CD4-positive, alpha-beta memory T cell (primary cell): ENCODE results near the gene MEIS2. TPM values are rescaled to one million over a fixed set of nuclear protein-coding genes. Genes with fewer than 3 reads are reported as not detected.

Experiments
- CTCF ChIA-PET: fragments of 350-600 bp; sonication (Branson Sonifier 250); formaldehyde crosslinking; loops from one replicate; lab custom pipeline; 2021; ENCODE audit warnings: inconsistent platforms; ENCODE audit not compliant: partially characterized antibody; lab: Charles Lee
- POLR2A ChIA-PET: fragments of 350-600 bp; sonication (Branson Sonifier 250); formaldehyde crosslinking; loops from one replicate; lab custom pipeline; 2021; ENCODE audit not compliant: partially characterized antibody; lab: Charles Lee
- DNase-seq, 5 donors: peaks; one replicate each; pipeline versions ENCODE4 v3.0.0 to v3.0.0-alpha.2; 2020 to 2022; ENCODE audit warnings: mixed read lengths in 1 of 5
- H3K27ac ChIP-seq: one replicate; pipeline ENCODE4 v1.7.0; 2013; ENCODE audit warnings: low read depth, low read length
- H3K27me3 ChIP-seq: 2 replicates; pipeline ENCODE4 v1.7.0; 2013; ENCODE audit warnings: mild to moderate bottlenecking, low read length, moderate library complexity; ENCODE audit not compliant: insufficient read depth
- H3K36me3 ChIP-seq: 2 replicates; pipeline ENCODE4 v1.7.0; 2013; ENCODE audit warnings: mild to moderate bottlenecking, low read length, moderate library complexity; ENCODE audit not compliant: insufficient read depth
- H3K4me1 ChIP-seq: 2 replicates; pipeline ENCODE4 v1.7.0; 2013; ENCODE audit warnings: mild to moderate bottlenecking, low read length, moderate library complexity; ENCODE audit not compliant: insufficient read depth
- H3K4me3 ChIP-seq, 2 donors: one replicate each; pipeline ENCODE4 v1.7.0; 2013; ENCODE audit warnings: low read length in 2 of 2, mild to moderate bottlenecking in 1 of 2
- H3K9me3 ChIP-seq, 2 donors: one replicate each; pipeline ENCODE4 v1.7.0; 2013; ENCODE audit warnings: low read length in 2 of 2, control low read depth in 1 of 2; ENCODE audit not compliant: control insufficient read depth in 1 of 2
- H3K27ac Mint-ChIP-seq, 7 donors: one replicate each; pipeline ENCODE4 v1.8.0; 2020 to 2021; ENCODE audit warnings: mixed read lengths in 7 of 7, mild to moderate bottlenecking in 6 of 7, inconsistent platforms in 3 of 7, moderate library complexity in 3 of 7
- H3K27me3 Mint-ChIP-seq, 2 donors: one replicate each; pipeline ENCODE4 v1.8.0; 2020 to 2021; ENCODE audit warnings: mixed read lengths in 2 of 2
- H3K36me3 Mint-ChIP-seq, 2 donors: one replicate each; pipeline ENCODE4 v1.8.0; 2020 to 2021; ENCODE audit warnings: mixed read lengths in 2 of 2, inconsistent platforms in 1 of 2, mild to moderate bottlenecking in 1 of 2
- H3K4me1 Mint-ChIP-seq, 4 donors: one replicate each; pipeline ENCODE4 v1.8.0; 2020 to 2021; ENCODE audit warnings: mixed read lengths in 4 of 4, mild to moderate bottlenecking in 1 of 4
- H3K4me3 Mint-ChIP-seq, 8 donors: one replicate each; pipeline ENCODE4 v1.8.0; 2020 to 2021; ENCODE audit warnings: mixed read lengths in 8 of 8, mild to moderate bottlenecking in 7 of 8, moderate library complexity in 6 of 8, inconsistent platforms in 3 of 8
- H3K9me3 Mint-ChIP-seq, 8 donors: one replicate each; pipeline ENCODE4 v1.8.0; 2020 to 2021; ENCODE audit warnings: mixed read lengths in 8 of 8, mild to moderate bottlenecking in 5 of 8, inconsistent platforms in 3 of 8, moderate library complexity in 1 of 8
- intact Hi-C: fragments of 100-400 bp; cut with micrococcal nuclease; formaldehyde crosslinking; loops from one replicate; pipeline ENCODE4 v1.15.1; 2023
- polyA plus RNA-seq, 2 donors: library from polyadenylated mRNA; unstranded; fragments of 300-500 nt; fragmentation: Illumina TruSeq; gene quantifications; one replicate each; pipeline ENCODE4 v1.2.3, GENCODE V29; 2021
- total RNA-seq, 2 experiments: library from RNA; stranded (reverse); gene quantifications; one replicate each; pipeline ENCODE4 v1.2.3, GENCODE V29; 2021

Gene MEIS2
- total RNA-seq (not detected), polyA plus RNA-seq (not detected)

DNA sequence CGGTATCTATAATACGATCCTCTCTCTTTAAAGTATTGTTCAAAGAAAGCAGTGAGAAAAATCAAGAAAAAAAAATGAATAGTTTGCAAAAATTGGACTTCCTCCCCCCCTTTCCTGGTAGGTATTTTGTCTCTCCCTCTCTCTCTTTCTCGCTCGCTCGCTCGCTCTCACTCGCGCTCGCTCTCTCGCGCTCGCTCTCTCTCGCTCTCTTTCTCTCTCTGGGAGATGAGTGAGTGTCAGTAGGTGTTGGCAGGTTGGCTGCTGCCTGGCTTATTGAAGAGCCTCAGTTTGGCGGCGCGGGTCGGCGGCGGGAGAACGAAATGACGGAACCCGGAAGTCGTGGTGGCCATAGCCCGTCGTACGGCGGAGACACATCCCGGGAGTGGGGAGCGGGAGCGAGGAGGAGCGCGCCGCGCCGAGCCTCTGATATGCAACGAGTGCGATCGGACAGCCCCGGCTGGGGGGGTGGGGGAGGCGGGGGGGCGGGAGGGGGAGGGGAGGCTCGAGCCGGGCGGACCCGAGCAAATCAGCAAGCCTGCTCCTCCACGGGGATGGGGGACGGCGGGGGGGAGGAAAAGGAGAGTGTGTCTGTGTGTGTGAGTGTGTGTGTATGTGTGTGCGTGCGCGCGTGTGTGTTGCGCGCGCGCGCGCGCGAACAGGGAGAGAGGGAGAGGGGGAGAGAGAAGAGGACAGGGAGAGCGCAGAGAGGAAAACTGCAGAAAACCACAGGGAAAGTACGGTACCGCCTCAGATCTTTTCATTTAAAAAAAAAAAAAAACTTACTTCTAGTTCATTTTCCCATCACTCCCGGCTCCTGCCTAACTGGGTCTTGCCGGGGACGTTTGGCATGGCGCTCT lies at the start of gene MEIS2:
TSS of gene MEIS2 (minus strand) at position 441 of the 857 bp plus-strand sequence. CDS start 1,083 bp downstream, outside the sequence.
- CTCF ChIA-PET: no interaction called here

DNA sequence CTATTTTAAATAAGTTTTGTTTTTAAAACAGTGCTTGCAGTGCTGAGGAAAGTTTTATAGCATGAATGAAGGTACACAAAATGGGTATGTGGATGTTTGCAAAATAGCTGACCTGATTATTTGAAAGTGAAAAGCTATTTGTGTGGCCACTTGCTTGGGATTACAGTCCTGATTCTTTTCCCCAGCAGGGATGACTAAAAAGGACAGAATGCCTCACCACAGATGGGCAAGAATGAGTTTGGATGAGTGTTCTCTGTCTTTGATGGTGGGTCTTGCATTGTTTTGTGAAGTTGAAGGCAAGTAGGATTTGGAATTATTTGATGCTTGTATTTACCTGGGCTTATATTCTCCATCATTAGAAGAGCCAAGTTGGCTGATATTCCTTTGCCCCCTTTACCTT lies 48.8 kb upstream of the MEIS2 start:
- Mint-ChIP-seq H3K4me1 (no peaks in the 10 kb centered on the region), H3K9me3 (peaks cover 0 to 3% (median 0%) of the 10 kb centered on the region in 8 donors), H3K27ac (no peak overlapping the region), H3K4me3 (no peak overlapping the region), H3K36me3 (no peaks in the 10 kb centered on the region), H3K27me3 (no peaks in the 10 kb centered on the region)
- Histone ChIP-seq H3K27ac (no peak overlapping the region), H3K4me1 (no peaks in the 10 kb centered on the region), H3K9me3 (no peaks in the 10 kb centered on the region), H3K36me3 (no peaks in the 10 kb centered on the region), H3K4me3 (no peak overlapping the region), H3K27me3 (no peaks in the 10 kb centered on the region)
- intact Hi-C loops: no loop called here
- no peak for DNase-seq
- CTCF ChIA-PET: no interaction called here
- POLR2A ChIA-PET: no interaction called here

More for the DNA sequence above, at the start of gene MEIS2:
- Mint-ChIP-seq H3K27me3 (peaks cover 59 to 67% of the 10 kb centered on the region in 2 donors), H3K27ac (peak within 1 kb of the TSS; percentile 37 to 86 (median 82)), H3K9me3 (peaks cover 0 to 27% (median 21%) of the 10 kb centered on the region in 8 donors), H3K36me3 (peaks cover 8 to 11% of the 10 kb centered on the region in 2 donors), H3K4me1 (peaks cover 31 to 62% (median 48%) of the 10 kb centered on the region in 4 donors), H3K4me3 (peak within 1 kb of the TSS; percentile 90 to 99 (median 96))
- peak; percentile 18 to 39 (median 32) for DNase-seq
- Histone ChIP-seq H3K27me3 (peaks cover 30% of the 10 kb centered on the region), H3K4me3 (peak within 1 kb of the TSS; percentile 52 to 86), H3K9me3 (no peaks in the 10 kb centered on the region), H3K4me1 (peaks cover 43% of the 10 kb centered on the region), H3K36me3 (no peaks in the 10 kb centered on the region), H3K27ac (no peak within 1 kb of the TSS)
- POLR2A ChIA-PET: no interaction called here
- intact Hi-C loops: no loop called here

DNA sequence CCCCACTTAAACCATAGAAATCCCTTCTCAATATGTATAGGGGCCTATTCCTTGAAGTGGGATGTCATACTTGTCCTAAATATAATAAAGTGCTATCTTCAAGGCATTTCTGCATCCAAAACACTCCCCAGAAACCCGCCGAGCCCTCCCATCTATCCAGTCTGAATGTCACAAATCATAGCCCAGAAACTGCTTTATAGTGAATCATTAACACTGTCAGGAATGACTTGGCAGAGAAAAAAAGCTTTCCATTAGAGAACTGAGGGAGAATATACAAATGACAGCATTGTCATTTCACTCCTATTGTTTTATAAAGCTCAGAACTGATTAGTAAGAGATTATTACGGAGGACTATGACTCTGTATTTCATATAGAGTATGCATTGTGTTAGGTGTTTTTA lies 48.4 kb upstream of the MEIS2 start:
- H3K27ac Mint-ChIP-seq: no peak overlapping the region
- intact Hi-C loops: no loop called here

DNA sequence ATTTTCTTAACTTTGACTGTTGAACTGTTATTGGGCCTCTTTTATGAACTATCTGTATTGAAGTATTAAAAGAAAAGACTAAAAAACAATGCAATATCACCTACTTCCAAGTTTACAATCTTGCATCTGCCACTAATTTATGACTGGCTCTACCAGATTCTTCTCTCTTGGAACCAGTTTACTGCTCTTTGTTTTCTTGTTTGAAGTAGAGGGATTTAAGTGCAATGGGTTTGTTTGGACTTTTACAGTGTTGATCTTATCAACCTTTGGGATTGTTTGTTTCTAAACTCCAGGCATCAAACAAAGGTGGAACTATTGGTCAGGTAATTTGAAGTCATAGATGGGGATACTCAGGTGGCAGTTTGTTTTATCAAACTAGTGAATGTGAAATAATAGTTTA lies 43.0 kb upstream of the MEIS2 start:
- no peaks in the 10 kb centered on the region for H3K9me3 ChIP-seq
- no peak overlapping the region for H3K27ac ChIP-seq
- Mint-ChIP-seq H3K4me1 (no peaks in the 10 kb centered on the region), H3K9me3 (no peaks in the 10 kb centered on the region), H3K36me3 (no peaks in the 10 kb centered on the region), H3K27ac (no peak overlapping the region), H3K4me3 (no peak overlapping the region), H3K27me3 (no peaks in the 10 kb centered on the region)
- CTCF ChIA-PET: no interaction called here
- intact Hi-C loops: no loop called here
- H3K27me3 ChIP-seq: no peaks in the 10 kb centered on the region
- POLR2A ChIA-PET: no interaction called here
- H3K4me1 ChIP-seq: no peaks in the 10 kb centered on the region
- H3K4me3 ChIP-seq: no peak overlapping the region
- no peaks in the 10 kb centered on the region for H3K36me3 ChIP-seq
- no peak for DNase-seq

More for the DNA sequence above, 48.4 kb upstream of the MEIS2 start:
- CTCF ChIA-PET: no interaction called here
- H3K4me1 Mint-ChIP-seq: no peaks in the 10 kb centered on the region
- Histone ChIP-seq H3K27ac (no peak overlapping the region), H3K36me3 (no peaks in the 10 kb centered on the region), H3K4me3 (no peak overlapping the region), H3K4me1 (no peaks in the 10 kb centered on the region), H3K9me3 (no peaks in the 10 kb centered on the region), H3K27me3 (no peaks in the 10 kb centered on the region)
- POLR2A ChIA-PET: no interaction called here
- H3K9me3 Mint-ChIP-seq: peaks cover 0 to 3% (median 0%) of the 10 kb centered on the region in 8 donors
- H3K27me3 Mint-ChIP-seq: no peaks in the 10 kb centered on the region
- no peak for DNase-seq
- H3K36me3 Mint-ChIP-seq: no peaks in the 10 kb centered on the region
- H3K4me3 Mint-ChIP-seq: no peak overlapping the region

DNA sequence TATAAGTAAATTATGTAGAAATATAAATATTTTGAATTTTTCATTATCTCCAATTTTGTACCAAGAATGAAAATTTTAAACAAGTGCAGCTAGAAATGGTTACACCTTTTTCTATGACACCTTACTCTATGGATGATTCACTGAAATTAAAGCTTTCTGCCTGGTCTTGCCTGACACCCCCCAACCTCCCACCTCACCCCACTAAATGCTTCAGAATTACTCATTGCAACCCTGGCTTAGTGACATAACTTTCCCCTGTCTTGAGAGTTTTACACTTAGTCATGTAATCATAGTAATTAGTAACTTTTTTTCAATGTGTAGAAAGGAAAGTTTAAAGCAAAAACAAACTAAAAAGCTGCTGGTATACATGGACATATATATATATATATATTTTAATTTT lies 42.0 kb upstream of the MEIS2 start:
- Histone ChIP-seq H3K36me3 (no peaks in the 10 kb centered on the region), H3K27me3 (no peaks in the 10 kb centered on the region), H3K27ac (no peak overlapping the region), H3K4me3 (no peak overlapping the region), H3K9me3 (no peaks in the 10 kb centered on the region), H3K4me1 (no peaks in the 10 kb centered on the region)
- CTCF ChIA-PET: no interaction called here
- no peak overlapping the region for H3K4me3 Mint-ChIP-seq
- intact Hi-C loops: no loop called here
- DNase-seq: no peak
- POLR2A ChIA-PET: no interaction called here
- H3K4me1 Mint-ChIP-seq: no peaks in the 10 kb centered on the region
- no peak overlapping the region for H3K27ac Mint-ChIP-seq
- H3K36me3 Mint-ChIP-seq: no peaks in the 10 kb centered on the region
- H3K9me3 Mint-ChIP-seq: no peaks in the 10 kb centered on the region
- H3K27me3 Mint-ChIP-seq: no peaks in the 10 kb centered on the region

DNA sequence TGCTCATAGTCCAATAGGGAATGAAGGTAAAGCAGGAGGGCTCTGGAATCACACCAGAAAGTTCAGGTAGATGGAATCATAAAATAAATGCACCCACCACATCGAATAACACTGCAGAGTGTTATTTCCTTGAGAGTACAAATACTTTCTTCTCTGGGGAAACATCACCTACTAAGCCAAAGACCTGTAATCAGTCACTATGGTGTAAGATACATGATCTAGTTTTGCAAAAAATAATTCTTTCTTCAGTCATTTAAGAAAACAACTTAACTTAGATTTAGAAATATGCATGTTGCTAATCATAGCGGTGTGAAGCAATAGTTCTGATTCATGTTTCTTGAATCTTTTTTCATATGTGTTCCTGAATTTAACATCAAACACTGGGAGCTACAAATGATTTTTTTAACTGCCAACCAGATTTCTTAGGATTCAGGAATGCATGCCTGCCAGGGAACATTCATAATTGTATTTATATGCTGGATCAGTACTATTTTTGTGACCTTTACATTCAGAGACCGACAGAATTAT lies 40.2 kb upstream of the MEIS2 start:
- H3K4me1 Mint-ChIP-seq: no peaks in the 10 kb centered on the region
- intact Hi-C loops: no loop called here
- Histone ChIP-seq H3K36me3 (no peaks in the 10 kb centered on the region), H3K27me3 (no peaks in the 10 kb centered on the region), H3K9me3 (no peaks in the 10 kb centered on the region), H3K4me1 (no peaks in the 10 kb centered on the region), H3K27ac (no peak overlapping the region), H3K4me3 (no peak overlapping the region)
- H3K9me3 Mint-ChIP-seq: no peaks in the 10 kb centered on the region
- no peaks in the 10 kb centered on the region for H3K27me3 Mint-ChIP-seq
- POLR2A ChIA-PET: no interaction called here
- no peak for DNase-seq
- H3K27ac Mint-ChIP-seq: no peak overlapping the region
- CTCF ChIA-PET: no interaction called here
- no peak overlapping the region for H3K4me3 Mint-ChIP-seq
- H3K36me3 Mint-ChIP-seq: no peaks in the 10 kb centered on the region

DNA sequence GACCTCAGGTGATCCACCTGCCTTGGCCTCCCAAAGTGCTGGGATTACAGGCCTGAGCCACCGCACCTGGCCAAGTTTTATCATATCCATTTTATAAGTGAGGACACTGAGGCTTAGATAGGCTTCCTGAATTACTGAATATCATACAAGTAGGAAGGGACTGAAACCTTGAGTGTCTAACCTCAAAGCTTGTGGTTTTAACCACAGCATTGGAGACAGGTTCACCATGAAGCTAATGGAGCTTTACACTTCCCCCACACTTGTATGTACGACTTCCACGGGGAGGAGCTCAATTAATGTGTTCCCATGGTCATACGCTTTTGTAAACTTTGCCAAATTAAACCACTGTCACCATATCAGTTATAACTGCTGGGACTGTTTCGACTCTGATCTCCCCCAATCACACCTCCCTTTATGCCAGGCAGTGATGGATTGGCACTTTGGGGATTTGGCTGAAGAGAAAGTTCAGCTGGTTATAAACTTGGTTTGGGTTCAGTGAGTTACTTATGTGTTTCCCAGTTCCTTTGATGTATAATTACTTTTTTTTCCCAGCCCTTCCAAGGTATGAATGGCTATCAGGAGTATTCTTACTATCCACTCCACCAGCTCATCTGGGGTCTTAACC lies 38.4 kb upstream of the MEIS2 start:
- no peak overlapping the region for H3K27ac ChIP-seq
- H3K4me3 ChIP-seq: no peak overlapping the region
- ChIA-PET POLR2A (no interaction called here), CTCF (no interaction called here)
- H3K27me3 ChIP-seq: no peaks in the 10 kb centered on the region
- Mint-ChIP-seq H3K4me1 (no peaks in the 10 kb centered on the region), H3K4me3 (no peak overlapping the region), H3K9me3 (no peaks in the 10 kb centered on the region), H3K36me3 (no peaks in the 10 kb centered on the region), H3K27me3 (peaks cover 0 to 1% of the 10 kb centered on the region in 2 donors), H3K27ac (no peak overlapping the region)
- H3K36me3 ChIP-seq: no peaks in the 10 kb centered on the region
- no peaks in the 10 kb centered on the region for H3K4me1 ChIP-seq
- intact Hi-C loops: no loop called here
- H3K9me3 ChIP-seq: no peaks in the 10 kb centered on the region
- no peak for DNase-seq
